Left ventricle myocardium superior (tissue), 1 donor: ENCODE results near the gene CARMIL1. TPM values are rescaled to one million over a fixed set of nuclear protein-coding genes. Genes with fewer than 3 reads are reported as not detected.
"Not testable (repeated sequence)": the region's sequence is repeated elsewhere in the genome, so short reads cannot be mapped to it uniquely, and the experiment has no call there.

ENCODE experiments used
- ATAC-seq: fragments of 200-7000 bp; cut with Tn5 transposase; one replicate; pipeline ENCODE4 v1.9.1; 2020; ENCODE audit warnings: mild to moderate bottlenecking, moderate library complexity
- DNase-seq: peaks from one replicate; pipeline ENCODE4 v3.0.0-alpha.2; 2020
- intact Hi-C: fragments of 100-400 bp; cut with micrococcal nuclease; formaldehyde crosslinking; loops from one replicate; pipeline ENCODE4 v1.11.0; 2022
- total RNA-seq: library from RNA; stranded (reverse); fragmentation: NEBNext Ultra II Directional; extraction: Animal tissue kit (Norgen Biotek cat#: 25700); gene quantifications from one replicate; pipeline ENCODE4 v1.2.1, GENCODE V29; 2021
- donor health status: DM: no; HTN: yes; CAD: no; lungs with severe emphysema.

The CARMIL1 gene
- total RNA-seq, 1 donor from 2014 or later = 4.7 TPM

DNA sequence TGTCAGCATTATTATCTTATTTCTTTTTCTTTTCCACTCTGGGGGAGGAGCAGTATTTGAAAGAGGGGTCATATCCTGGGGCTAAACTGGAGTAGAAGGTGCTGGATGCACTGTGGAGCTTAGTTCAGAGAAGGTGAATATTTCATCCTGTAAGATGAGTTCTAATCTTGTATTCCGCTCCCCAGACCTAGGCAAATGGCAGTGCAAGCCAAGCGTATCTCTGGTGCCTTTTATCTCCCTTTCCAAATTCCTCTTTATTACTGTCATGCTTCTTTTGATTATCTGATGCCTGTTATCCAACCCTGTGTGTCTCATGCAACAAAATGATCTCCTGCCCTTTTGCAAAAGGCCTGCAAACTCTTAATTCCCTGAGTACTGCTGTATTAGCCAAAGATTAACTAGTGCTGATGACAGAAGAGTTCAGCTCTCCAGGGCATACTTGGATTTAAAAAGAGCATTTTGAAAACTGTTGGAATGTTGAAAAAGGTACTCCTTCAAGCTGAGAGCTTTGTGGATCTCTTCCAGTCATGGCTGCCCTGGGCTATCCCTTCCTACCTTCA, 138.0 kb downstream of the CARMIL1 start:
- DNase-seq (no peak), ATAC-seq (no peak)

DNA sequence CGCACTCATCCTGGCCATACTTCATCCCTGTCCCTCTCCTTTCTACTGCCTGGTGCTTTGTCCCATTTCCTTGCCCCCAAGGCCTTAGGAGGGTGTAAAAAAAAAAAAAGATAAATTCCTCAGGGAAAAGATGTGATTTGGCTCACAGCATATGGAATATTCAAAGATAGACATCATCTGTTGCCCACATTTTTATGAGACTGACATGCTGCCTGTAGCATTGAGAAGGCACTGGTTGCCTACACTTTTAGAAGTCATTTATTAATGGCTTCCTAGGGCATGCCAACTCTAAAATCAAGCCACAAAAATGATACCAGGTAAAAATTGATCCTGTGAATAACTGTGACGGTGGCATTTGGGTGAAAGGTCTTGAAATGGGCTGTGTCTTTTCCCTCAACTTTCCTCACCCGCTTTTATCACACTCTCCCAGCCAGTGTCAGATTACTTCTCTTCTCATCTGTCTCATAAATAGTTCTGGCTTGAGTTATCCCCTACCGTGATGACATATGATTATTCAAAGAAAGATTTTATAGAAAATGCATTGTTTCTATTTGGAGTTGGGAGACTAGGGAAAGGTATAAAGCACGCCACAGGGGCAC, 139.4 kb downstream of the CARMIL1 start:
- peak; percentile 26 for ATAC-seq
- intact Hi-C loops = no loop called here

More for the DNA sequence above, 138.0 kb downstream of the CARMIL1 start:
- intact Hi-C loops = no loop called here

DNA sequence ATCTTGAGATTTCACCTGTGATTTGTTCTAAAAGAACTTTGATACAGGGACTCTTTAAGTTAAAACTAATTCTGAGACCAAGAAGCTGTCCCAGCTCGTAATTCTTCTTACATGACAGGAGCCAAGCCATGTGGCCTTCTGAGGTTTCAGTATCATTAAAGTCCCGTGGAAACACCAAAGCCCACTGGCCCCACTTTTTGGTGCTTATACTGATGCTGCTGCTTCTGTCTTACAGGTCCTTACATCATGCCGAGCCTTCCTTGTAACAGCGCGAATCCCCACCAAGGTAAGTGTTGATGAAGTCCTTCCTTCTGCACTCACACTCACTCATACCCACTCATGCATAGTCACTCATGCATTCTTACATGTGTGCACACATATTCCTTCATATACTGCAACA, 140.7 kb downstream of the CARMIL1 start:
- DNase-seq = no peak
- intact Hi-C loops = no loop called here
- ATAC-seq = no peak

More for the DNA sequence above, 139.4 kb downstream of the CARMIL1 start:
- no peak for DNase-seq

- no peak for DNase-seq
- intact Hi-C loops = no loop called here
These were observed 144.2 kb downstream of the CARMIL1 start for GRCh38 chr6:25423358-25423757.

DNA sequence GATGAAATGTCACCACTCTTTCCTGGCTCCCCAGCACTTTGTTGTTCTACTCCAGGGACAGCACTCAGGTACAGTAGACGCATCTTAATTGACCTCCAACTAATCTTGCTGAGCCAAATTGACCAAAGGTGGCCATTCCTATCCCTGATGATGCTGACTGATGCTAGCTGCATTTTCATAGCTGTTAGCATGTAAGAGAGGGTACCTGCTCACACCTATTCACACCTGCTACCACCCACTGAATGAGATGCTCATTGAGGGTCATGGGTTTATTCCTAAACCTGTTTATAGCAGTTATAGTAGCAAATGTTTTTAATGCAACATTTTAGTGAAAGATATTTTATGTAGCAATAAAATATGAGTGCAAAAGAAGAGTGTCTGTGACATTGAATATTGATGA, 145.1 kb downstream of the CARMIL1 start:
- ATAC-seq (no peak), DNase-seq (no peak)
- intact Hi-C loops = no loop called here

More at GRCh38 chr6:25423358-25423757, 144.2 kb downstream of the CARMIL1 start:
- ATAC-seq = no peak

GRCh38 chr6:25427549-25427948, 148.4 kb downstream of the CARMIL1 start:
- no peak for ATAC-seq
- intact Hi-C loops = no loop called here
- DNase-seq = no peak

DNA sequence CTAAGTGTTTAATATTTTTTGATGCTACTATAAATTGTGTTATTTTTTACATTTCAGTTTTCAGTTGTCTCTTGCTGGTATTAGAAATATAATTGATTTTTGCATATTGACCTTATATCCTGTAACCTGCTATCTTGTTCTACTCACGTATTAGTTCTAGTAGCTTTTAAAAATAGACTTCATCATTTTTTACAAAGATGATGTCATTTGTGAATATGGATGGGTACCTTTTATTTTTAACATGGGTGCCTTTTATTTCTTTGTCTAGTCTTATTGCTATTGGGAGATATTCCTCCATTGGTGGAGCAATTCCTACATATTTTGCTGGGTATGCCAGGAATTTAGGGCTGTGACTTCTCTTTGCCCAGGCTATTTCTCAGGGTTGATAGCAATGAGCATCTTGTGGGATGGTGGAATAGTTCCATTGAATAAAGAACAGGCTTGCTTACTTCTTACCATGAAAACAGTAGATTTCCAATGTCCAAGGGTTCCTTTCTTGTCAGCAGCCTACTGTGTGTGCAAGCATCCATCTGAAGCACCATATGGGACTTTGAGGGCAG, 149.7 kb downstream of the CARMIL1 start:
- no peak for ATAC-seq
- DNase-seq = no peak
- intact Hi-C loops = no loop called here

- DNase-seq (no peak), ATAC-seq (no peak)
- intact Hi-C loops = no loop called here
These were observed 152.3 kb downstream of the CARMIL1 start for GRCh38 chr6:25431306-25431974.

DNA sequence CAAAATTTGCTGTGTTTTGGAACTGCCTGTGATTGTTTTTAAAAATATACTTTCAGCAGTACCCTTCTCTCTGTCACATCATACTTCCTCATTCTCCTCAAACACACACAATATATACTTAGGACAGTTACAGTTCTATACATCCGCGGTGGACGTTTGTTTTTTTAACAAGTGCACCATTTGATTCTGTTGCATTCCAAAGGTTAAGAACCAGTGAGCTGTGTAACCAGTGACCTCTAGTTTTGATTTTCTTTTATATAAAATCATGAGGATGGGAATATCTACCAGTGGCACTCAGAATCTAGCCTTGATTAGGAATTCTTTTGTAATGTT, 152.8 kb downstream of the CARMIL1 start:
- no peak for ATAC-seq
- no peak for DNase-seq
- intact Hi-C loops = no loop called here

- DNase-seq = no peak
- intact Hi-C loops = no loop called here
- ATAC-seq = no peak
These were observed 155.7 kb downstream of the CARMIL1 start for GRCh38 chr6:25434921-25435320.

DNA sequence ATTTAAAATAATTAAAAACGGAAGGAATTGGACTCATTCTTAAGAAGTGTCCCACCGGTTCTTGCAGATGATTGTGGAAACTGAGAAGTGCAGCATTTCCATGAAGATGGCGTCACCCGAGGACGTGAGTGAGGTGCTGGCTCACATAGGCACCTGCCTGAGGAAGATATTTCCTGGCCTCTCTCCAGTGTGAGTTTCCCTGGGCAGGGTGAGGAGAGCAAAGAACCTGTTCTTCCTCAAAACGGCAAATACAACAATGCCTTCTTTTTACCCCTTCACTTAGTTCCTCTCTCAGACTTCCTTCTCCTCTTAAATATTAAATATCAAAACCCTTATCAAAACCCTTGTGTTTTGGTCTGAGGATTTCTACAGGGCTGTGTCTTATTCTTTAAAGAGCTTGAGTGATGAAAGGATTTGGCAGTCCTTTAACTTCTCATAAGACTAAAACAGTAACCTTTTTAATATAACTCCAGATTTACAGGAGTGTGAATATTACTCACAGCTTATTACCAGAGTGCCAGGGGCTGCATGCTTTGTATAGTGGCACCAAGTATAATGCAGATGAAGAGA, 156.3 kb downstream of the CARMIL1 start:
- ATAC-seq (no peak), DNase-seq (no peak)
- intact Hi-C loops = no loop called here

DNA sequence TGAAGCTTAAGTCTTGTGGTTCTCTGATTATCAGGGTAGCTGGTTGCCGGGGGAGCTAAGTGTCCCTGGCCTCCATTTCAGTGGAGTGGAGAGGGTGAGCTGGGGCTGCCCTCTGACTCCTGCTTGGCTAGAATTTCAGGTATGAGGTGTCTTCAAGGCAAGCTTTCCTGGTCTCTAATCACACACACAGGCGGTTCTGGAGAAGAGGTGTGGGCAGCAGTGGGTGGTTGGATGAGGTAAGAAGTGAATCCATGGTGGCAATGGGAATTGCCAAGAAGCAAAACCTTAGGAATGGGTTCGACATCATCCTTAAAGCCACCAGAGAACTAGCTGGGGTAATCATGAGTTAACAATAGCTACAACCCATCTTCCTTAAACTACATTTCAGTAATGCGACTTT, 157.6 kb downstream of the CARMIL1 start:
- no peak for ATAC-seq
- intact Hi-C loops = no loop called here
- no peak for DNase-seq

DNA sequence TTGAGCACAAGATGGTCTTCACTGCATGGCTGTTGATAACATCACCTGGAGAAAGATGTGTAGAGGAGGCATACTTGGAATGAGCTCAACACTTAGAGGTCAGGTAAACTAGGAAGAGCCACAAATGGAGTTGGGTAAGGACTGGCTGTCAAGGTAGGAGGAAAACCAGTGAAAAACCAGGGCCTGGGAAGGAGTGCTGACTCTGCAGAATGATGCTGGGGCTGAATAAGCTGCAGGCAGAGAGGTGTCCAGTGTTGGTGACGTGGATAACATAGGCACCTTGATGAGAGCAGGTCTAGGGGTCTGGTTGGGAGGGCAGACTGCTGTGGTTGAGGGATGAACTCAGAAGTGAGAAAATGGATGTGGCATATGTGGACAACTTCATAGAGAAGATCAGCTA, 160.2 kb downstream of the CARMIL1 start:
- intact Hi-C loops = no loop called here
- ATAC-seq (no peak), DNase-seq (no peak)

DNA sequence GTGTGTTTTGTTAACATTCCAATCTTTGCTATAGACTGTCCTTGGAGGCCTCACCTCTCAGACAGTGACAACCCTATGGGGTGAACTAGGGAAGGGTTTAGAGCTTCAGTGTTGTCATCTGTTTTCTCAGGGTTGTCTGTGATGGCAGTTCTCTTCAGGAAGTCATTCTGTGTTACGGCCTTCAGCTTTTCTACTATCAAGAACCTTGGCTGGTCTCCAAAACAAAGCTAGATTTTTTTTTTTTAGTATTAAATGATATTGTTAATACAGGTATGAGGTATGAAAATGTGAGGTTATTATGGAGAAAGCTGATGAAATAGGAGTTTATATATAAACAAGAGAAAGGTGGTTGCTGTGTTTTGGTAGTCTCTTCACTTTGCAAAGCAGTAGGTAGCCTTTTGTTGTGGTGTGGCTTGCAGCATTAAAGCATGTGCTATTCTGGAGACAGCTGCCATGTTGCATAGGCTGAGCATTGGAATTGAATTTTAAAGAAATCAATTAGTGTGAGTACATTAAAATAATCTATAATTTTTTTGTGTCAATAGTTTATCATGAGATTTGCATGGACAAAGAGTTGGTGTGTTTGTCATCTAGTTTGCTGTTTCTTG, 162.6 kb downstream of the CARMIL1 start:
- no peak for ATAC-seq
- intact Hi-C loops = no loop called here
- DNase-seq = no peak

GRCh38 chr6:25442898-25443297, 163.7 kb downstream of the CARMIL1 start:
- DNase-seq (no peak), ATAC-seq (no peak)
- intact Hi-C loops = no loop called here

DNA sequence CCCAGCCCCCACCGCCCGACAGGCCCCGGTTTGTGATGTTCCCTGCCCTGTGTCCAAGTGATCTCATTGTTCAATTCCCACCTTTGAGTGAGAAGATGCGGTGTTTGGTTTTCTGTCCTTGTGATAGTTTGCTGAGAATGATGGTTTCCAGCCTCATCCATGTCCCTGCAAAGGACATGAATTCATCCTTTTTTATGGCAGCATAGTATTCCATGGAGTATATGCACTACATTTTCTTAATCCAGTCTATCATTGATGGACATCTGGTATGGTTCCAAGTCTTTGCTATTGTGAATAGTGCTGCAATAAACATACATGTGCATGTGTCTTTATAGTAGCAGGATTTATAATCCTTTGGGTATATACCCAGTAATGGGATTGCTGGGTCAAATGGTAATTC, 165.3 kb downstream of the CARMIL1 start:
- ATAC-seq, intact Hi-C loops, DNase-seq: not testable (repeated sequence)

- intact Hi-C loops = no loop called here
- no peak for DNase-seq
- ATAC-seq = no peak
These were observed 167.8 kb downstream of the CARMIL1 start for GRCh38 chr6:25446830-25447569.

GRCh38 chr6:25447570-25447929, 168.4 kb downstream of the CARMIL1 start:
- ATAC-seq = peak; percentile 74
- intact Hi-C loops = no loop called here

GRCh38 chr6:25448965-25449538, 169.9 kb downstream of the CARMIL1 start:
- DNase-seq (no peak), ATAC-seq (no peak)
- intact Hi-C loops = no loop called here

More at GRCh38 chr6:25447570-25447929, 168.4 kb downstream of the CARMIL1 start:
- DNase-seq = no peak
